SK-N-SH treated with all-trans-retinoic acid at 6 μM for 48 hours (cell line): ENCODE measurements around the gene SUSD4.

Experiments used
- ATAC-seq: fragments of 200-7000 bp; cut with Tn5 transposase; 3 replicates; pipeline ENCODE4 v1.9.1; 2020; ENCODE audit warnings: mild to moderate bottlenecking, moderate library complexity
- CREB5 ChIP-seq: fragments of 250-450 bp; sonication (Bioruptor Pico); IDR thresholded peaks from 2 replicates; pipeline ENCODE4 v1.5.1; 2020; ENCODE audit warnings: low read depth, mild to moderate bottlenecking, moderate library complexity
- CSDC2 ChIP-seq: fragments of 250-450 bp; sonication (Bioruptor Pico); IDR thresholded peaks from 2 replicates; pipeline ENCODE4 v1.5.0; 2020; ENCODE audit warnings: mild to moderate bottlenecking, moderate library complexity
- CSRNP3 ChIP-seq: fragments of 250-450 bp; sonication (Bioruptor Pico); IDR thresholded peaks from 2 replicates; pipeline ENCODE4 v1.5.1; 2021; ENCODE audit warnings: mild to moderate bottlenecking, moderate library complexity
- ESRRG ChIP-seq: fragments of 250-450 bp; sonication (Bioruptor Pico); IDR thresholded peaks from 2 replicates; pipeline ENCODE4 v1.6.1; 2021; ENCODE audit warnings: mild to moderate bottlenecking
- GLIS3 ChIP-seq: fragments of 250-450 bp; sonication (Bioruptor Pico); IDR thresholded peaks from 2 replicates; pipeline ENCODE4 v1.5.0; 2020; ENCODE audit warnings: mild to moderate bottlenecking, moderate library complexity
- ISL1 ChIP-seq: fragments of 250-450 bp; sonication (Bioruptor Pico); IDR thresholded peaks from 2 replicates; pipeline ENCODE4 v2.1.2; 2022; ENCODE audit warnings: mild to moderate bottlenecking, moderate library complexity
- PATZ1 ChIP-seq: fragments of 250-450 bp; sonication (Bioruptor Pico); IDR thresholded peaks from 2 replicates; pipeline ENCODE4 v1.8.0; 2020; ENCODE audit warnings: mild to moderate bottlenecking, moderate library complexity, borderline replicate concordance
- POU6F1 ChIP-seq: fragments of 250-450 bp; sonication (Bioruptor Pico); IDR thresholded peaks from 2 replicates; pipeline ENCODE4 v1.8.0; 2021; ENCODE audit warnings: low read depth, mild to moderate bottlenecking, moderate library complexity, borderline replicate concordance
- PPARA ChIP-seq: fragments of 250-450 bp; sonication (Bioruptor Pico); IDR thresholded peaks from 2 replicates; pipeline ENCODE4 v1.5.0; 2020; ENCODE audit warnings: mild to moderate bottlenecking, borderline replicate concordance
- SNAI2 ChIP-seq: fragments of 250-450 bp; sonication (Bioruptor Pico); IDR thresholded peaks from 2 replicates; pipeline ENCODE4 v1.5.0; 2020; ENCODE audit warnings: mild to moderate bottlenecking, moderate library complexity
- TCF4 ChIP-seq: fragments of 250-450 bp; sonication (Bioruptor Pico); IDR thresholded peaks from 2 replicates; pipeline ENCODE4 v1.8.0; 2021; ENCODE audit warnings: mild to moderate bottlenecking, moderate library complexity, borderline replicate concordance
- TOX ChIP-seq: fragments of 250-450 bp; sonication (Bioruptor Pico); IDR thresholded peaks from 2 replicates; pipeline ENCODE4 v1.8.0; 2021; ENCODE audit warnings: mild to moderate bottlenecking, moderate library complexity, borderline replicate concordance
- TSHZ2 ChIP-seq: fragments of 250-450 bp; sonication (Bioruptor Pico); IDR thresholded peaks from 2 replicates; pipeline ENCODE4 v1.5.0; 2020; ENCODE audit warnings: mild to moderate bottlenecking, moderate library complexity
- ZC3H10 ChIP-seq: fragments of 250-450 bp; sonication (Bioruptor Pico); IDR thresholded peaks from 2 replicates; pipeline ENCODE4 v1.5.1; 2021; ENCODE audit warnings: mild to moderate bottlenecking, moderate library complexity
- ZFP3 ChIP-seq: fragments of 250-450 bp; sonication (Bioruptor Pico); IDR thresholded peaks from 2 replicates; pipeline ENCODE4 v1.5.0; 2020; ENCODE audit warnings: mild to moderate bottlenecking, moderate library complexity
- ZNF565 ChIP-seq: fragments of 450-650 bp; formaldehyde crosslinking; conservative IDR thresholded peaks from 2 replicates; pipeline ENCODE4 v1.5.0; 2020; ENCODE audit warnings: low read depth, mild to moderate bottlenecking, moderate library complexity
- ZNF70 ChIP-seq: fragments of 450-650 bp; formaldehyde crosslinking; IDR thresholded peaks from 2 replicates; pipeline ENCODE4 v1.5.0; 2020; ENCODE audit warnings: mild to moderate bottlenecking, moderate library complexity
- ZNF8 ChIP-seq: fragments of 450-650 bp; formaldehyde crosslinking; IDR thresholded peaks from 2 replicates; pipeline ENCODE4 v1.5.0; 2020; ENCODE audit warnings: mild to moderate bottlenecking, moderate library complexity

Gene SUSD4

GRCh38 chr1:223188618-223189356, 175.2 kb downstream of the SUSD4 start:
- no peak for TF ChIP-seq ESRRG (CRISPR knock-in tag)
- TF ChIP-seq ISL1 = no peak
- no peak for TF ChIP-seq PPARA (CRISPR knock-in tag)
- no peak for TF ChIP-seq CREB5 (CRISPR knock-in tag)
- TF ChIP-seq CSRNP3 (CRISPR knock-in tag) = no peak
- no peak for TF ChIP-seq PATZ1
- TF ChIP-seq GLIS3 (CRISPR knock-in tag) = no peak
- no peak for TF ChIP-seq CSDC2
- no peak for TF ChIP-seq TCF4
- TF ChIP-seq TSHZ2 (CRISPR knock-in tag) = no peak
- no peak for TF ChIP-seq ZNF8 (CRISPR knock-in tag)

GRCh38 chr1:223186800-223187199, 177.2 kb downstream of the SUSD4 start:
- ATAC-seq = no peak
- TF ChIP-seq ZNF565 (no peak), ZNF70 (CRISPR knock-in tag) (no peak), CSRNP3 (CRISPR knock-in tag) (no peak), CSDC2 (no peak)

More at GRCh38 chr1:223188618-223189356, 175.2 kb downstream of the SUSD4 start:
- ATAC-seq = no peak

GRCh38 chr1:223183268-223183862, 180.6 kb downstream of the SUSD4 start:
- TF ChIP-seq ZC3H10 (CRISPR knock-in tag) = no peak
- no peak for TF ChIP-seq GLIS3 (CRISPR knock-in tag)
- TF ChIP-seq POU6F1 (CRISPR knock-in tag) = no peak
- no peak for TF ChIP-seq TOX
- no peak for TF ChIP-seq ISL1
- no peak for TF ChIP-seq ZFP3 (CRISPR knock-in tag)
- TF ChIP-seq SNAI2 (CRISPR knock-in tag) = no peak

More at GRCh38 chr1:223183268-223183862, 180.6 kb downstream of the SUSD4 start:
- ATAC-seq = no peak
